HG02981 (cell line): ENCODE results near the gene GIMAP4.
"Not testable (repeated sequence)": the region's sequence is repeated elsewhere in the genome, so short reads cannot be mapped to it uniquely, and the experiment has no call there.

ENCODE experiments used
- ATAC-seq: cut with Tn5 transposase; IDR thresholded peaks from one replicate; pipeline ENCODE4 v1.9.1; 2021; ENCODE audit warnings: mild to moderate bottlenecking, moderate library complexity; ENCODE audit not compliant: unreplicated experiment

GIMAP4 gene

DNA sequence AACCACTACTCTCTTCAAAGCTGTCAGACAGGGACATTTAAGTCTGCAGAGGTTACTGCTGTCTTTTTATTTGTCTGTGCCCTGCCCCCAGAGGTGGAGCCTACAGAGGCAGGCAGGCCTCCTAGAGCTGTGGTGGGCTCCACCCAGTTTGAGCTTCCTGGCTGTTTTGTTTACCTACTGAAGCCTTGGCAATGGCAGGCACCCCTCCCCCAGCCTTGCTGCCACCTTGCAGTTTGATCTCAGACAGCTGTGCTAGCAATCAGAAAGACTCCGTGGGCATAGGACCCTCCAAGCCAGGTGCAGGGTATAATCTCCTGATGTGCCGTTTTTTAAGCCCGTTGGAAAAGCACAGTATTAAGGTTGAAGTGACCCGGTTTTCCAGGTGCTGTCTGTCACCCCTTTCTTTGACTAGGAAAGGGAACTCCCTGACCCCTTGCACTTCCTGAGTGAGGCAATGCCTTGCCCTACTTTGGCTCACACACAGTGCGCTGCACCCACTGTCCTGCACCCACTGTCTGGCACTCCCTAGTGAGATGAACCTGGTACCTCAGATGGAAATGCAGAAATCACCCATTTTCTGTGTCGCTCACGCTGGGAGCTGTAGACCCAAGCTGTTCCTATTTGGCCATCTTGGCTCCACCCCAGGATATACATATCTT is 12.9 kb downstream of the GIMAP4 start:
- ATAC-seq: not testable (repeated sequence)

DNA sequence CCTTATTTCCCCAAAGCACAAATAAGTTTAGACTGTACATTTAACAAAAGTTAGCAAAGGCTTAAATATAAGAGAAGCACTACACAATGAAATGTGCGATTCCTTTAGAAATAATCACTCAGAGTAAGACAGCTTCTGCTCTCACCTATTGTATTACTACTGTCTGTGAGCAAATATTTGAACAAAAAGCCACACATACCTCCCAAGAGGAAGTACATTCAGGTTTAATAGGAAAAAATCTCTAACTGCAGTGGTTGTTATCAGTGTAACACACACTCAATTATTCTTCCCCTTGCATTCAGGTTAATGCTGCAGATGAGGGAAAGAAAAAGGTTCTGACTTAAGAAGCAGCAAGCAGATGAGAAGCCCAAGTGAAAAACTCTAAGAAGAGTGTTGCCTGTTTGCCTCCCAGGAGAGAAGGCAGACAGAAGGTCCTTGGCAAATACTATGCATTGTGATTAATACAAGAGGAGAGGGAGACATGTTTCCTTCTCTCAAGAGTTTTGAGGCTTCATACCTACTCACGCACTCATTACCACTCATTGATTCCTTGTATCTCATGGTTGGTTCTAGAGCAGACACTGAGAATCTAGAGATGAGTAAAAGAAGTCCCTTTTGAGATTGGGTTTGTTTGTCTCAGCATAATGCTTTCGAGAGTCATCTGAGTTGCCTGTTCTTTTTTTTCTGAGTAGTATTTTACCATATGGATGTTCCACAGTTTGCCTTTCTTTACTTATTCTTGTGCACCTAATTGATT is 13.6 kb downstream of the GIMAP4 start:
- no peak for ATAC-seq

DNA sequence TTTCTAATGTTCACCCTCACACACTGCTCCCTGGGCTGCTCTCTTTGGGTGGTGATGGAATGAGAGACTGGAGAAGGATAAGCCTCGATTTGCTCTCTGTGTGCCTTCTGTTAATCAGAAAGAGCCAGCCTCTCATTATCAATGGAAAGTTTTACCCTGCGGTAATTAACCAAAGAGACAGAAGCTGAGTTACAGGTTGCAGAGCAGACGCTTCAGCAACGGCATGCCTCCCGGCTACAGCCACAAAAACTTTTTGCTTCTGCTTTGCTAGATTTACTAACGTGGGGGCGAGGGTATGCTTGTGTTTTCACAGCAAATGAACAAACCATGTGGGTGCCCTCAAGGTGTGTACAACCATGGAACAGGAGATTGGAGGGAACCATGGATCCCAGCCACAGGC is 18.0 kb downstream of the GIMAP4 start:
- ATAC-seq: no peak

DNA sequence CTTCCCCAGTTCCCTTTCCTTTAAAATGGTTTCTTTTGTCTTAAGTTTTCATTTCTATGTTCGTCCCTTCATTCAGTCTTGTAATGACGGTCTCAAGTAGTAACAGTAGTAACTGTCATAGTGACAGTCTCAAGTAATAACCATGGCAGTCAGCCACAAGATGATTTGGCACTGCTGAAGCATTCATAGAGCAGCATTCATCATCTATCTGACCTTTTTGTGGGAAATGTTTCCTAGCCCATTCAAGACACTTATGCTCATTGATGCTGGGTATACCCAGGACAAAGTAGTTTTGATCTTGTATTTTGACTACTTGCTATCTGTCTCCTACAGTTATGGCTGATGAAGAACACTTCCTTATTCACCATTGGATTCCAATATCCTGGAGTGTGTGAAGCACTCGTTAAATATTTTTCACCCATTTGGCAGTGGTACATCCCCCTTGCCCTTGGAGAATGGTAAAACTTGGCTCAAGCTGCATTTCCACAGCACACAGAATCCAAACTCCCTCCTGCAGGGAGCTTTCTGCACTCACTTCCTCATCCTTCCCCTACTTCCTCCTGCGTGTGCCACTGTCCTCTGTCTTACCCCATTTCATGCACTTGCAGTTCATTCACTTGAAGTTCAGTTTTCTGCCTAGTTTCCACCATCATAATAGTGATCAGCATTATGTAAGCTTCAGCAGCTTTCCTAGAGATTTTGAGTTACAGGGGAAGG is 19.0 kb downstream of the GIMAP4 start:
- ATAC-seq: no peak

DNA sequence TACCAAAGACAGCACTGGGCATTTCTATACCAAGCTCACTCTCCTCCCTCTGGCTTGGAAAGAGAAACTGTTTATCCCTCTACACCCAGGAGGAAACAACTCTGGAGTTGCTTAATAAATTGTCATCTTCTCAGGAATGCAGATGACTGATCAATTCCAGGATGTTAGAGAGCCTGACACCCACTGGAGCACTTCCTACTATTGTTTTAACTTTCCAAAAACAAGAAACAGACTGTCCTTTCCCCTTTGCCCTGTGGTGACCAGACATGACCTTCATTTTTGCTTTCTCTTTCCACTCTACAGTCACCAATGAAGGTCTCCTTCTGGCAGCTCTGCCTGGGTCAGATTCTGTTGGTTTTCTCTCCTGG is 19.6 kb downstream of the GIMAP4 start:
- no peak for ATAC-seq

DNA sequence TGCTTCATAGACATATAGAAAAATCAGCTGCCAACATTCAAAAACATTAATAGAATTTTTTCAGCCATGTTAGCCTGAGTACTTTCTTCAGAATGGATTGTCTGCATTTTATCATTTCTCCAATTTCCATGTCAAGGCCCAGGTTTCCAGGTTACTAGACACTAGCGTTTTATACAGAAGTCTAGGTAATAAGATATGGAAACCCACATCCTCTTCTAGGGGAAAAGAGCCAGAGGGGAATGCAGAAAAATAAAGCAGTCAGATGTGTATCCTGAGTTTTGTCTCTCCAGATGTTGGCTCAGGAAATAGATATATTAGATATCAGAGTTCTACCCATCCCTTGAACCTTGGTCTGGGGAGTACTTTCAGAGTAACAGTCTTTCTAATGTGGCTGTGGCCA is 20.4 kb downstream of the GIMAP4 start:
- ATAC-seq: no peak

DNA sequence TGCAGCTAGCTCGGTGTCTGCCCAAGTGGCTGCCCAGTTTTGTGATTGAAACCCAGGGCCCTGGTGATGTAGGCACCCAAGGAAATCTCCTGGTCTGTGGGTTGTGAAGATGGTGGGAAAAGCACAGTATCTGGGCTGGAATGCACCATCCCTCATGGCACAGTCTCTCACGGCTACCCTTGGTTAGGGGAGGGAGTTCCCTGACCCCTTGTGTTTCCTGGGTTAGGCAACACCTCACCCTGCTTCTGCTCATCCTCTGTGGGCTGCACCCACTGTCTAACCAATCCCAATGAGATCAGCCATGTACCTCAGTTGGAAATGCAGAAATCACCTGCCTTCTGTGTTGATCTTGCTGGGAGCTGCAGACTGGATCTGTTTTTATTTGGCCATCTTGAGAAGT is 27.6 kb downstream of the GIMAP4 start:
- ATAC-seq: no peak

DNA sequence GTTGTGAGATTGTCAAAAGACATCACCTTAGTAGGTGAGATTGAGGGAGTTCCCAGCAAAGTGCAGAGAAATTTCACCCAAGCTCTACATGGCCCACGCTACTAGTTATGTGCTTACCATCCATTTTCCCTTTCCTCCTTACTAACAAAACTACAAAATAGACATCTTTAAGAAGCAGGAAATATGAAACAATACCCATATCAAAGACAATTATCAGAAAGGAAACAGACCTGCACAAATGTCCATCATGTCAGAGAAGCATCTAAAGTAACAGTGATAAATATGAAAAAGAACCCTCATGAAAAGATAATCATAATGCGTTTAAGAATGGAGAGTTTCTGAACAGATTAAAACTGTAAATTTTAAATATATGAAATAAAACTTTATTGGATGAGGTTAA is 28.2 kb downstream of the GIMAP4 start:
- no peak for ATAC-seq

DNA sequence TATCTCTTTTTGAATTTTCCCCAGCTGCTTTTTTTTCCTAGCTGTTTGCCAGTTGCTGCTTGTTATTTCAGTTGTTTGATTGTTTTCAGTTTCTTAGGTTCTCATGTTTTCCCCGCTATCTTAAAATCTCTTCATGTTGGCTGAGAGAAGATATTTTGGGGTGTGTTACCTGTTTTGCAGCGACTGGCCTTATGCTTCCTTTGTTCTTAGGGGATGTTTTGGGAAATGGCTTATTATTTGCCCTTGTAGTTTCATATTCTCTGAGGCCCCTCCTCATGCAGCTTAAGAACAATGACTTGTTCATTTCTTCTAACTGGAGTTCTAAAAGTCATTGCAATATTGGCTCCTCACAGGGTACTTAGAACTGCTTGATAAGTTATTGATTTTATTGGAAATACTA is 36.4 kb downstream of the GIMAP4 start:
- not testable (repeated sequence) for ATAC-seq

DNA sequence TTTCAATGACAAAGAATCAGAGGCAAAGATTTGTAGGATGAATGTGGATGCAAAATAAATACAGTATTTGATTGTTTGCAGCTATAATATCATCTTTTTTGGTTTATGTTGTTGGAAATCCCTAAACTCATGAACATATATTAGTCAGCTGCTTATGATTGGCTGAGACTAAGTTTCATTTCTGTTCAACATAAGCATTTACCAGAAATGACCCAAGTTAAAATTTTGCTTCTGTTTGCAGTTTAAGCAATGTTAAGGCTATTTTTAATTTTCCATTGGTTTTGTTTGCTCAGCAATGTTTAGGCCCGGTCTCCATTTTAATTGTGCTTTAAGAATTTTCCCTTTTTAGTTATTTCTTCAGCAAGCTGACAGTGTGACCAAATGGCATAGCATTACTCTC is 43.0 kb downstream of the GIMAP4 start:
- ATAC-seq: no peak

DNA sequence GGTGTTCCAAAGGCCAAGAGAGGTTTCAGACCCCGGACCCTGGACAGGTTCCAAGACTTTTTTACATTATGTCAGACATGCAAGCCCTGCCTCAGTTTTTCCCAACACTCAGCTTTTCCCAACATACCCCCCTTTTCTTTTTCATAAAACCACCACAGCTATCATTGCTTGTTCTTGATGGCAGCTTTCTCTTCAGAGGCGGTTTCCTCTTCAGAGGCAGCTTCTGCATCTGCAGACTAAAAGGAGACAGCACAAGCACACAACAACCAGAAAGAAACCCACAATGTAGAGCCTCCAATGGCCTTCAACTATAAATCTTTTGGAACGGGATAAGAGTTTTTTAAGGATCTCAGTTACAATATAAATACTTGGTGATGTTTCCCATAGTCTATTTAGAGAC is 45.7 kb downstream of the GIMAP4 start:
- no peak for ATAC-seq

DNA sequence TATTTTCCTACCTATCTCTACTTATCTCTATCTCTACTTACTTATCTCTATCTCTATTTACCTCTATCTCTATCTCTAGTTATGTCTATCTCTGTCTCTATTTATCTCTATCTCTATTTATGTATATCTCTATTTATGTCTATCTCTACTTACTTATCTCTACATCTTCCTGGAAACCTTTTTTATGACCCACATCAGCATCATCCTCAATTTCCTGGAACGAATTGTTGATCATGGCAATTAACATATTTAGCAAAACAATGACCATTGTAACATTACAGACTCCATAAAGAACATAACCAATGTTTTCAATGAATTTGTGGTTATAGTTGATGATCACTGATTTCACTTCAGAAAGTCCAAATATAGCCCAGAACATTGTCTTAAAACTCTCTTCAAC is 46.7 kb downstream of the GIMAP4 start:
- no peak for ATAC-seq

DNA sequence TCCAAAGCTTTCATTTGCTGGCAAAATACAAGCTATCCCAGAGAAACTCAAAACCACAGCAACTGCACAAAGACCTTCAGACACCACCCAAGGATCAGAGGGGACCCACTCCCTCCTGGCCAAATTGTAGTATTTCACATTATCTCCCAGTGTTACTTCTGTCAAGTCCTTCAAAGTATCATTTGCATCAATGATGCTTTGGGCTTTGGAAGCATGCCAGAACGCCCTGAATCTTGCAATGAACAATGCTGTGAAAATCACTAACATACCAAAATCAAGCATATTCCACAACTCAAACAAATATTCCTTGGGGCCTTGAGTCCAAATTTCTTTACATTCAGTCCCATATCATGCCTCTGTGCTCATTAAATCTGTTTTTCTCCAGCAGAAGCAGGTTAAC is 47.2 kb downstream of the GIMAP4 start:
- ATAC-seq: not testable (repeated sequence)

DNA sequence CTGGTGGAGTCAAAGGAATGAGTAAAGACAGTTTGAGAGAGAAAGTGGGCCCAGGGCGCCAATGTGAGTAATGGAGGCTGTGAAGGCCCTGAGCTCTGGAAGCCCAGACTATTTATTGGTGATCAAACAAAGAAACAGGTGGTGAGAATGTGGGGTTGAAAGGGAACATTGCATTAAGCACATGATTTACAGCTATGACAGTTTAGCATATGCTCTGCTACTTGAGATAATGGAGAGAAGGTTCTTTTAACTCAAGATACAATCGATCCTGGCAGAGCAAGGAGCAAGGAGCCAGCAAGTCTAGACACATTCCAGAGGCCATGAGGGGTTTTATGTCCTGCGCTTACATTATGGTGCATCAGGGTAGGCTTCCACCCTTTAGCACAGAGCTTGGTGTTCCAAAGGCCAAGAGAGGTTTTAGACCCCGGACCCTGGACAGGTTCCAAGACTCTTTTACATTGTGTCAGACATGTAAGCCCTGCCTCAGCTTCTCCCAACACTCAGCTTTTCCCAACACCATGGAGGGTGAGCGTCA is 48.1 kb downstream of the GIMAP4 start:
- not testable (repeated sequence) for ATAC-seq

DNA sequence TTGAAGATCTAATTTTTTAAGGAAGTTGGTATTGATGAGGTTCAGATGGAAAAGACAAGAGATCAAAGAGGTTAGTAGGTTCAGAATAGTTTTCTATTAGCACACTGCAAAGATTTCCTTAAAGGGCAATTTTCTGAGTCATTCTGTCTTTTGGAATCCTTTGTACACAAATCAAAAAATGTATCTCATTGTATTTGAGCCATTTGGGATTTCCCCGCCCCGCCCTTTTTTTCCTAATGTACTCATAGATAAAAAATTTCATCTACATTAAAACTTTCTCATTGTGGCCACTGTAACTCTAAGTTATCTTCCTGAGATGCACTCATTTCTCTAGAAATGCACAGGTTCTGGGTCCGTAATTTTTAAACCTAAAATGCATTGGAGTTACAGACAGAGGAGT is 52.9 kb downstream of the GIMAP4 start:
- no peak for ATAC-seq

DNA sequence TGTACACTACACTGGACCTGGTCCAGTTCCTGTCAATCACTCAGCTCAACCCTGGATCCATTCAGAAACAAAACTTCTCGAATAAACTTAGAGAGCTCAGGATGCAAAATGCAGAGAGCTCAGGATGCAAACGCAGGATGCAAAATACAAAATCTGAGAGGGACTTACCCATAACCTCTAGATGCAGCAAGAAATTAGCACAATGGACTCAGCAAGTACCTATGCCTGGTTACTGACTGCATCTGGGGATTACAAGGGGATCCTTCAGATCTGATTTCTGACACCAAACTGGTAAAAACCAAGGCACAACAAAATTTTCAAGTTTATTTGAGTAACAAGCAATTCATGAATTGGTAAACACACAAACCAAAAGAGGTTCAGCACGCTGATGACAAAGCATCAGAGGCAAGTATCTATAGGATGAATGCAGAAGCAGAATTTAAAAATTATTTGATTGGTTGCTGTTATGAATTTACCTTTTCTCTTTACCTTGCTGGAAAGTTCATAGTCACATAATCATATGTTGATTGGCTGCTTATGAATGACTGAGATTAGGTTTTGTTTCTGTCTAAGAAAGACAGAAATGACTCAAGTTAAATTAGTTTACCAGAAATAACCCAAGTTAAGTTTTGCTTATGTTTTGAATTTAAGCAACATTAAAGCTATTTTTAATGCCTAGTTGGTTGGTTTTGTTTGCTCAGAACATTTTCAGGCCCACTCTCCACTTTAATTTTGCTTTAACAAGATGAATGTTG is 53.6 kb downstream of the GIMAP4 start:
- ATAC-seq: no peak

DNA sequence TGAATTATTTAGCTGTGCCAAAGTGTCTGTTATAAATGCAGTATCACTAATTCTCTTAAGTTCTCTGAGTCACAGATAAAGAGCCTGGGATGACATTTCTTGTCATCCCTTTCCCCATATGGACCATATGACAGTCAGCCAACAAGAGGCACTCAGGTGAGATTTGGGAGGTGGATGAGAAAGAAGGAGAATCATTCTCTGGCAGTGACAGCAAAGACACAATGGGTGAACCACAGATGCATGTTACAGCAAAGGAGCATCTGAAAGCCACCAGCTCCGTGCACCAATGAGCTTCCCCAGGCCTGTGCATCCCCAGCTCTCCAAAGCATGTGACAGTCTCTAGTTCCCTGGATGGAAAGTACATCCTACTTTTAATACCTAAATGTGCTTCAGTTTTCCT is 54.2 kb downstream of the GIMAP4 start:
- ATAC-seq: no peak
